Bronchial epithelial cell (primary cell): ENCODE results near the gene SGK2. TPM values are rescaled to one million over a fixed set of nuclear protein-coding genes. Genes with fewer than 3 reads are reported as not detected.

Experiments used
- DNase-seq: peaks from one replicate; pipeline ENCODE4 v3.0.0-alpha.2; 2010; ENCODE audit warnings: low read depth
- FAIRE-seq: peaks from 2 replicates; lab custom pipeline; 2011; peaks lifted over from hg19 to GRCh38; lab: Jason Lieb, UNC
- H3K27me3 ChIP-seq: 2 replicates; pipeline ENCODE4 v1.5.1; 2011; ENCODE audit warnings: low read length; ENCODE audit not compliant: control insufficient read depth, insufficient read depth
- H3K36me3 ChIP-seq: 2 replicates; pipeline ENCODE4 v1.5.1; 2011; ENCODE audit warnings: low read length; ENCODE audit not compliant: control insufficient read depth, insufficient read depth
- H3K4me3 ChIP-seq: 2 replicates; pipeline ENCODE4 v1.5.1; 2011; ENCODE audit warnings: mild to moderate bottlenecking, low read depth, low read length, control low read depth
- CTCF ChIP-seq: IDR thresholded peaks from 2 replicates; pipeline ENCODE4 v1.5.1; 2011; ENCODE audit warnings: mild to moderate bottlenecking, moderate library complexity, low read length, control low read depth, inconsistent platforms; ENCODE audit not compliant: insufficient read depth, severe bottlenecking
- total RNA-seq: library from RNA; depleted of rRNA; stranded (reverse); fragments of >200 nt; gene quantifications from 2 replicates; pipeline ENCODE4 v1.2.1, GENCODE V29; 2014

SGK2 gene
- total RNA-seq, 1 donor from 2014 or later, result 0.53 TPM

DNA sequence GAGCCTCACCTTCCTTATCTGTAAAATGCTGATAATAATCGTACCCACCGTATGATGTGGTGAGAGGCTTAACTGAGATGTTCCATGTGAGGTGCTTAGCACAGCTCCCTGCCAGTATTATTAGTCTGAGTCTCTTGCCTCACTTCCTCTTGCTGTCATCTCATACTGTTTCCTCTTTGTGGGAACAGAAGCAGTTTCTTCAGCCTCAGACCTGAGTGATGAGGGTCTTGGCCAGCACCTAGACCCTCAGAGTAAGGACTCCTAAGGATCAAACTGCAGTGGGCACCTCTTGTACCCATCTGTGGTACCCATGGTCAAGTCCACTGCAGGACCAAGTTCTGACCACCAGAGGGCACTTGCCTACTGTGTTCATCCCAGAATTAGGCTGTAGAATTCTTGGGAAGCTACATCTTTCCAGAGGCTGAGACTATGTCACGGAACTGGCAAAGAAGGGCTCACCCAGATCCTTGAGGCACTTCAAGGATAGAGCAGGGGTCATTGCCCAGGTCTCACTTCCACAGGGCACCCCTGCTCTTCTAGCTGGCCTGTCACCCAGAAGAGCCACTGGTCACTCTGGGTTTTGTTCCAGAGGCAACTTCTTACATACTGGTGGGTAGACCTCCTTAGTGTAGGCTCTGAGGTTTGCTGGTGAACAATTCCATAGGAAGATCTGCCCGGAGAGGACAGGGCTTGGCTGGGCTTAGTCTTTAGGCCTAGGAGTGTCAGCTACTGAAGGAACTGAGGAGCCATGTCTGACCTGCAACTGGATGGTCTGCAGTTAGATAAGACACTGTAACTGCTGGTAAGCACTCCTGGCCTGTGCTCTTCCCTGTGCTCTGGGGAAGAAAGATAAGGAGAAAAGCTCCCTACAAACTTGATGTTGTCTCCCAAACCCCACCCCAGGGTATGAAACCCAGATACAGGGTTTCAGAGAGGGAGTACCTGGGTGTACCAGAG lies 20.6 kb upstream of the SGK2 start:
- Histone ChIP-seq H3K27me3 (no peaks in the 10 kb centered on the region), H3K4me3 (no peak overlapping the region), H3K36me3 (peaks cover 2% of the 10 kb centered on the region)
- DNase-seq (peak; percentile 50), FAIRE-seq (peak; percentile 80)
- TF ChIP-seq CTCF, result peak; percentile 89

GRCh38 chr20:43538878-43539700 lies 19.7 kb upstream of the SGK2 start:
- Histone ChIP-seq H3K4me3 (no peak overlapping the region), H3K36me3 (peaks cover 2% of the 10 kb centered on the region), H3K27me3 (no peaks in the 10 kb centered on the region)
- DNase-seq (no peak), FAIRE-seq (peak; percentile 47)
- no peak for TF ChIP-seq CTCF

DNA sequence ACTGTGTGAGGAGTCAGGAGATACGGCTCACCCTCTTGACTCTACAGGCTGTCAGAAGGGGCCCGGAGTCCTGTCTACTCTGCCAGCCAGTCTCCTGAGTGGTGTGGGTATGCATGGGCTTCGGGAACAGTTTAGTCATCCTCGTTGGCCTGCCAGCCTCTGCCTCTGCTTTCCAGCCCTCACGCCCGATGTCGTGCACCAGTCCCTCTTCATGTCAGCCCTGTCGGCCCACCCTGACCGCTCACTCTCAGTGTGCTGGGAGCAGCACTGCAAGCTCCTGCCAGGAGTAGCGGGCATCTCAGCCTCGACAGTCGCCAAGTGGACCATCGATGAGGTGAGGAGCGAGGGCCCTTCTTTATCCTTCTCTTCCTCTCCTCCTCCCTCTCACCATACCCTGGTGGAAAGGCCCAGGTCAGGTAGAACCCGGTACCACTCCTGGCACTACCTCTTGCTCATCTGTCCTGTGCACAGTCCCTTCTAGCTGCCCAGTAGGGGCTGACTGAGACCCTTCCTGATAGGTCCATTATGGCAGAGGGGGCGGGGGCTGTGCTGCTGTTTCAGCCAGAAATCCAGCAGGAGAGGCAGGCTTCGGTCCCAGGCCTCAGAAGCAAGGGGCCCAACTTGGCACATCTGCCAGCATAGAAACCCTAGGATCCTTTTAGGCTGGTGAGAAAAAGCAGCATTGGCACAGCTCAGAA lies 18.7 kb upstream of the SGK2 start:
- TF ChIP-seq CTCF, result no peak
- no peak for DNase-seq
- Histone ChIP-seq H3K4me3 (no peak overlapping the region), H3K36me3 (peaks cover 2% of the 10 kb centered on the region), H3K27me3 (no peaks in the 10 kb centered on the region)
- no peak for FAIRE-seq

DNA sequence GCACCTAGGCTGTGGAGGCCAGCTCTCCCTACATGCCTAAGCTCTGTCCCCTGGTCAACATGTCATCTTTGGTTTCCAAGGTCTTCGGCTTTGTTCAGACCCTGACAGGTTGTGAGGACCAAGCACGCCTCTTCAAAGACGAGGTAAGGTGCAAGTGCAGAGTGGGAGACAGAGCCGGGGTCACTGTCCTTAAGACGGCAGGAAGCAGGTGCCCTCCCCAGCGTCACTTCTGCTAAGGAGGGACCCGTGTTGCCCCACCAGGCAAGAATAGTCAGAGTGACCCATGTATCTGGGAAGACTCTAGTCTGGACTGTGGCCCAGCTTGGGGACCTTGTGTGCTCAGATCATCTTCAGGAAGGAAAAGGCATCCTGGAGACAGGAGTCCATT lies 18.2 kb upstream of the SGK2 start:
- Histone ChIP-seq H3K4me3 (no peak overlapping the region), H3K36me3 (peaks cover 2% of the 10 kb centered on the region), H3K27me3 (no peaks in the 10 kb centered on the region)
- FAIRE-seq (no peak), DNase-seq (no peak)
- TF ChIP-seq CTCF, result no peak

- H3K27me3 ChIP-seq, result no peaks in the 10 kb centered on the region
- no peak for FAIRE-seq
- TF ChIP-seq CTCF, result no peak
- peaks cover 2% of the 10 kb centered on the region for H3K36me3 ChIP-seq
- H3K4me3 ChIP-seq, result no peak overlapping the region
- DNase-seq, result peak; percentile 93
Observed at GRCh38 chr20:43541214-43541613, 17.6 kb upstream of the SGK2 start.
